ENCODE results near the gene CLMP.
A peak's percentile ranks its signal among the peaks of the same experiment; 100 is the strongest.
"Not testable (repeated sequence)": the region's sequence is repeated elsewhere in the genome, so short reads cannot be mapped to it uniquely, and the experiment has no call there.

The CLMP gene

GRCh38 chr11:123093739-123094138 is 101.3 kb downstream of the CLMP start:
- Histone ChIP-seq H3K14ac (ENCODE audit: low read length in 2 of 2) (no peak overlapping the region), H2BK120ac (ENCODE audit: low read depth, low read length) (no peak overlapping the region), H3K23ac (ENCODE audit: low read length in 2 of 2) (no peak overlapping the region), H4K8ac (ENCODE audit: low read length) (no peak overlapping the region), H3K4me3 (ENCODE audit: insufficient read depth in 1 of 2, low read depth in 1 of 2, low read length in 2 of 2) (no peak overlapping the region), H3K4me2 (ENCODE audit: low read length, poor library complexity, severe bottlenecking) (no peak overlapping the region), H3K27ac (ENCODE audit: low read length, poor library complexity, severe bottlenecking) (no peak overlapping the region), H3K9me3 (ENCODE audit: control insufficient read depth, low read length) (no peaks in the 10 kb centered on the region), H4K91ac (ENCODE audit: low read length) (no peak overlapping the region), H3K4me1 (ENCODE audit: control insufficient read depth, insufficient read depth, low read depth, low read length) (peaks cover 8% of the 10 kb centered on the region), H2BK5ac (ENCODE audit: low read depth, low read length, poor library complexity, severe bottlenecking) (no peak overlapping the region), H2AK5ac (ENCODE audit: low read length, severe bottlenecking) (no peak overlapping the region), H3K4ac (ENCODE audit: low read depth in 1 of 2, low read length in 2 of 2) (no peak overlapping the region), H3K18ac (ENCODE audit: low read depth in 1 of 2, low read length in 2 of 2) (no peak overlapping the region), H2BK12ac (ENCODE audit: low read length in 2 of 2) (no peak overlapping the region), H2AFZ (ENCODE audit: low read depth, low read length) (no peak overlapping the region), H2BK15ac (ENCODE audit: low read depth, poor library complexity, severe bottlenecking) (no peak overlapping the region), H3K79me1 (replicated peaks; ENCODE audit: low read length, poor library complexity, severe bottlenecking) (no peaks in the 10 kb centered on the region), H3K27me3 (ENCODE audit: control insufficient read depth in 1 of 2, insufficient read depth in 1 of 2, low read length in 2 of 2) (no peaks in the 10 kb centered on the region), H3K9ac (ENCODE audit: low read length) (no peak overlapping the region), H3K36me3 (ENCODE audit: control insufficient read depth in 1 of 2, insufficient read depth in 2 of 2, low read depth in 1 of 2, low read length in 2 of 2) (peaks cover 0 to 76% of the 10 kb centered on the region in 2 experiments)
- no CpG with 5 or more reads among the region's 3 CpGs for WGBS
- no peak for DNase-seq

- H3K9ac ChIP-seq (ENCODE audit: low read length) = no peak overlapping the region
- H3K9me3 ChIP-seq (ENCODE audit: control insufficient read depth, low read length) = no peaks in the 10 kb centered on the region
- peaks cover 8% of the 10 kb centered on the region for H3K4me1 ChIP-seq (ENCODE audit: control insufficient read depth, insufficient read depth, low read depth, low read length)
- H3K23ac ChIP-seq (ENCODE audit: low read length in 2 of 2) = no peak overlapping the region
- H2BK15ac ChIP-seq (ENCODE audit: low read depth, poor library complexity, severe bottlenecking) = no peak overlapping the region
- peak overlapping the region; percentile 19 for H3K27ac ChIP-seq (ENCODE audit: low read length, poor library complexity, severe bottlenecking)
- H3K36me3 ChIP-seq (ENCODE audit: control insufficient read depth in 1 of 2, insufficient read depth in 2 of 2, low read depth in 1 of 2, low read length in 2 of 2) = peaks cover 0 to 72% of the 10 kb centered on the region in 2 experiments
- no peak overlapping the region for H3K4me3 ChIP-seq (ENCODE audit: insufficient read depth in 1 of 2, low read depth in 1 of 2, low read length in 2 of 2)
- no peaks in the 10 kb centered on the region for H3K79me1 ChIP-seq (replicated peaks; ENCODE audit: low read length, poor library complexity, severe bottlenecking)
- no peak overlapping the region for H2BK5ac ChIP-seq (ENCODE audit: low read depth, low read length, poor library complexity, severe bottlenecking)
- no peak overlapping the region for H2BK12ac ChIP-seq (ENCODE audit: low read length in 2 of 2)
- H3K27me3 ChIP-seq (ENCODE audit: control insufficient read depth in 1 of 2, insufficient read depth in 1 of 2, low read length in 2 of 2) = no peaks in the 10 kb centered on the region
- H4K8ac ChIP-seq (ENCODE audit: low read length) = no peak overlapping the region
- no peak overlapping the region for H3K4ac ChIP-seq (ENCODE audit: low read depth in 1 of 2, low read length in 2 of 2)
- no peak overlapping the region for H2AFZ ChIP-seq (ENCODE audit: low read depth, low read length)
- H4K91ac ChIP-seq (ENCODE audit: low read length) = no peak overlapping the region
- H3K4me2 ChIP-seq (ENCODE audit: low read length, poor library complexity, severe bottlenecking) = no peak overlapping the region
- H2AK5ac ChIP-seq (ENCODE audit: low read length, severe bottlenecking) = no peak overlapping the region
- H3K18ac ChIP-seq (ENCODE audit: low read depth in 1 of 2, low read length in 2 of 2) = no peak overlapping the region
- no peak for DNase-seq
- no peak overlapping the region for H3K14ac ChIP-seq (ENCODE audit: low read length in 2 of 2)
- no peak overlapping the region for H2BK120ac ChIP-seq (ENCODE audit: low read depth, low read length)
- 95% methylated on average over 6 of the region's 6 CpGs for WGBS
Observed at GRCh38 chr11:123091506-123091905, 103.5 kb downstream of the CLMP start.

GRCh38 chr11:123090168-123090567 is 104.9 kb downstream of the CLMP start:
- not testable (repeated sequence) for H2BK5ac ChIP-seq (ENCODE audit: low read depth, low read length, poor library complexity, severe bottlenecking); H2BK12ac ChIP-seq (ENCODE audit: low read length in 2 of 2); H3K9ac ChIP-seq (ENCODE audit: low read length); H2AK5ac ChIP-seq (ENCODE audit: low read length, severe bottlenecking); H3K27me3 ChIP-seq (ENCODE audit: control insufficient read depth in 1 of 2, insufficient read depth in 1 of 2, low read length in 2 of 2); H4K8ac ChIP-seq (ENCODE audit: low read length); H3K9me3 ChIP-seq (ENCODE audit: control insufficient read depth, low read length); H3K23ac ChIP-seq (ENCODE audit: low read length in 2 of 2); H2BK120ac ChIP-seq (ENCODE audit: low read depth, low read length); H2BK15ac ChIP-seq (ENCODE audit: low read depth, poor library complexity, severe bottlenecking); H3K27ac ChIP-seq (ENCODE audit: low read length, poor library complexity, severe bottlenecking); H3K79me1 ChIP-seq (replicated peaks; ENCODE audit: low read length, poor library complexity, severe bottlenecking); DNase-seq; H3K4me3 ChIP-seq (ENCODE audit: insufficient read depth in 1 of 2, low read depth in 1 of 2, low read length in 2 of 2); H3K18ac ChIP-seq (ENCODE audit: low read depth in 1 of 2, low read length in 2 of 2); H3K4me2 ChIP-seq (ENCODE audit: low read length, poor library complexity, severe bottlenecking); H3K4ac ChIP-seq (ENCODE audit: low read depth in 1 of 2, low read length in 2 of 2); H2AFZ ChIP-seq (ENCODE audit: low read depth, low read length); H3K4me1 ChIP-seq (ENCODE audit: control insufficient read depth, insufficient read depth, low read depth, low read length); H3K14ac ChIP-seq (ENCODE audit: low read length in 2 of 2); H4K91ac ChIP-seq (ENCODE audit: low read length)
- peaks cover 0 to 71% of the 10 kb centered on the region in 2 experiments for H3K36me3 ChIP-seq (ENCODE audit: control insufficient read depth in 1 of 2, insufficient read depth in 2 of 2, low read depth in 1 of 2, low read length in 2 of 2)
- 94% methylated on average over 6 of the region's 8 CpGs for WGBS

GRCh38 chr11:123088896-123089295 is 106.2 kb downstream of the CLMP start:
- not testable (repeated sequence) for H3K18ac ChIP-seq (ENCODE audit: low read depth in 1 of 2, low read length in 2 of 2); H3K9ac ChIP-seq (ENCODE audit: low read length)

More at GRCh38 chr11:123088896-123089295, 106.2 kb downstream of the CLMP start:
- not testable (repeated sequence) for H3K14ac ChIP-seq (ENCODE audit: low read length in 2 of 2); H3K23ac ChIP-seq (ENCODE audit: low read length in 2 of 2); H2BK15ac ChIP-seq (ENCODE audit: low read depth, poor library complexity, severe bottlenecking); H2BK5ac ChIP-seq (ENCODE audit: low read depth, low read length, poor library complexity, severe bottlenecking); H2AFZ ChIP-seq (ENCODE audit: low read depth, low read length); H3K4ac ChIP-seq (ENCODE audit: low read depth in 1 of 2, low read length in 2 of 2); H3K27ac ChIP-seq (ENCODE audit: low read length, poor library complexity, severe bottlenecking); H3K4me1 ChIP-seq (ENCODE audit: control insufficient read depth, insufficient read depth, low read depth, low read length); H3K4me3 ChIP-seq (ENCODE audit: insufficient read depth in 1 of 2, low read depth in 1 of 2, low read length in 2 of 2); H2BK120ac ChIP-seq (ENCODE audit: low read depth, low read length); H3K79me1 ChIP-seq (replicated peaks; ENCODE audit: low read length, poor library complexity, severe bottlenecking); H4K8ac ChIP-seq (ENCODE audit: low read length); H3K9me3 ChIP-seq (ENCODE audit: control insufficient read depth, low read length); H3K4me2 ChIP-seq (ENCODE audit: low read length, poor library complexity, severe bottlenecking); H3K27me3 ChIP-seq (ENCODE audit: control insufficient read depth in 1 of 2, insufficient read depth in 1 of 2, low read length in 2 of 2); H4K91ac ChIP-seq (ENCODE audit: low read length); H2AK5ac ChIP-seq (ENCODE audit: low read length, severe bottlenecking); H2BK12ac ChIP-seq (ENCODE audit: low read length in 2 of 2); DNase-seq
- peaks cover 0 to 71% of the 10 kb centered on the region in 2 experiments for H3K36me3 ChIP-seq (ENCODE audit: control insufficient read depth in 1 of 2, insufficient read depth in 2 of 2, low read depth in 1 of 2, low read length in 2 of 2)
- 97% methylated on average over 9 of the region's 10 CpGs for WGBS
